HCT116 (cell line): ENCODE results near the gene PRLH. TPM values are rescaled to one million over a fixed set of nuclear protein-coding genes. Genes with fewer than 3 reads are reported as not detected.

Source experiments
- ATAC-seq: fragments of 200-7000 bp; cut with Tn5 transposase; 2 replicates; pipeline ENCODE4 v1.9.1; 2020; ENCODE audit warnings: mild to moderate bottlenecking, moderate library complexity
- BruUV-seq: library from RNA; stranded (reverse); fragments of 400-500 nt; replicated peaks from 2 replicates; lab custom pipeline; 2021; lab: Mats Ljungman, UMichigan
- CTCF ChIA-PET: fragments of 300-600 bp; sonication (Branson Sonifier 250); formaldehyde crosslinking; loops from one replicate; lab custom pipeline; 2021; ENCODE audit warnings: antibody characterized with exemption; lab: Charles Lee
- POLR2A ChIA-PET: fragments of 300-600, 350-600 bp; sonication (Branson Sonifier 250); formaldehyde crosslinking; loops from one replicate; lab custom pipeline; 2021; ENCODE audit warnings: antibody characterized with exemption; lab: Charles Lee
- RAD21 ChIA-PET, 2 experiments: fragments of 300-600 bp; sonication (Branson Sonifier 250); formaldehyde crosslinking; loops; one replicate each; lab custom pipeline; 2023; ENCODE audit warnings: low total read pairs in 2 of 2; ENCODE audit not compliant: uncharacterized antibody in 2 of 2, unreplicated experiment in 2 of 2, low non-redundant PET in 1 of 2; lab: Charles Lee
- DNase-seq: peaks from one replicate; pipeline ENCODE4 v3.0.0-alpha.2; 2010; ENCODE audit warnings: low read depth, low spot score
- H2AFZ ChIP-seq: fragments of 200-600 bp; shearing (Covaris generic), sonication (generic); 2 replicates; pipeline ENCODE4 v1.6.1; 2017; ENCODE audit warnings: low read depth, mixed run types, mixed read lengths, antibody characterized with exemption, low read length; ENCODE audit not compliant: poor library complexity, severe bottlenecking
- H3K27ac ChIP-seq: 2 replicates; pipeline ENCODE4 v1.5.1; 2012; ENCODE audit warnings: low read depth, low read length
- H3K27me3 ChIP-seq: fragments of 200-600 bp; sonication (generic); 2 replicates; pipeline ENCODE4 v1.6.1; 2016; ENCODE audit warnings: mixed run types, low read length, mixed read lengths; ENCODE audit not compliant: insufficient read depth
- H3K36me3 ChIP-seq, 2 experiments: fragments of 200-500 bp in 1 of 2; fragments of 200-600 bp in 1 of 2; sonication (Bioruptor generic) in 1 of 2; sonication (generic) in 1 of 2; 2 replicates each; pipeline versions ENCODE4 v1.5.1 to v1.6.1; 2014 to 2016; ENCODE audit warnings: low read length in 2 of 2, inconsistent platforms in 1 of 2, mixed read lengths in 1 of 2, mixed run types in 1 of 2; ENCODE audit not compliant: insufficient read depth in 2 of 2, control insufficient read depth in 1 of 2
- H3K4me1 ChIP-seq, 2 experiments: fragments of 200-600 bp in 1 of 2; sonication (generic) in 1 of 2; 2 replicates each; pipeline versions ENCODE4 v1.5.1 to v1.6.1; 2012 to 2017; ENCODE audit warnings: low read length in 2 of 2, inconsistent platforms in 1 of 2, mild to moderate bottlenecking in 1 of 2, mixed read lengths in 1 of 2, mixed run types in 1 of 2, moderate library complexity in 1 of 2; ENCODE audit not compliant: insufficient read depth in 2 of 2, control insufficient read depth in 1 of 2
- H3K4me2 ChIP-seq: fragments of 200-600 bp; sonication (generic); 2 replicates; pipeline ENCODE4 v1.6.1; 2017; ENCODE audit warnings: mixed run types, low read length, mixed read lengths
- H3K4me3 ChIP-seq, 2 experiments: fragments of 200-600 bp in 1 of 2; sonication (generic) in 1 of 2; replicated peaks in 1 of 2; 2 replicates each; pipeline ENCODE4 v1.5.1; 2011 to 2016; ENCODE audit warnings: low read length in 2 of 2, control low read depth in 1 of 2, low read depth in 1 of 2, mild to moderate bottlenecking in 1 of 2, mixed read lengths in 1 of 2, mixed run types in 1 of 2
- H3K79me2 ChIP-seq: fragments of 200-600 bp; sonication (generic); 2 replicates; pipeline ENCODE4 v1.6.1; 2017; ENCODE audit warnings: mild to moderate bottlenecking, mixed run types, low read length, moderate library complexity, mixed read lengths; ENCODE audit not compliant: insufficient read depth
- H3K9ac ChIP-seq: fragments of 200-600 bp; sonication (generic); 2 replicates; pipeline ENCODE4 v1.6.1; 2016; ENCODE audit warnings: low read length, mixed read lengths
- H3K9me2 ChIP-seq: fragments of 200-600 bp; sonication (generic), shearing (Covaris generic); 2 replicates; pipeline ENCODE4 v1.6.1; 2017; ENCODE audit warnings: mixed run types, mild to moderate bottlenecking, moderate library complexity; ENCODE audit not compliant: insufficient read depth
- H3K9me3 ChIP-seq, 2 experiments: fragments of 200-500 bp in 1 of 2; fragments of 200-600 bp in 1 of 2; sonication (Bioruptor generic) in 1 of 2; sonication (generic) in 1 of 2; 2 replicates each; pipeline ENCODE4 v1.6.1; 2014 to 2017; ENCODE audit warnings: low read length in 2 of 2, mixed read lengths in 2 of 2, inconsistent platforms in 1 of 2, low read depth in 1 of 2, mild to moderate bottlenecking in 1 of 2, mixed run types in 1 of 2, moderate library complexity in 1 of 2; ENCODE audit not compliant: control insufficient read depth in 1 of 2, insufficient read depth in 1 of 2
- H4K20me1 ChIP-seq: fragments of 200-600 bp; sonication (generic), shearing (Covaris generic); 2 replicates; pipeline ENCODE4 v1.6.1; 2017; ENCODE audit warnings: mixed run types, mild to moderate bottlenecking, moderate library complexity; ENCODE audit not compliant: insufficient read depth
- CTCF ChIP-seq, 3 experiments: fragments of 200-600 bp in 1 of 3; sonication (generic) in 1 of 3; IDR thresholded peaks in 2 of 3; conservative IDR thresholded peaks in 1 of 3; 2 replicates each; pipeline ENCODE4 v1.5.1; 2012 to 2017; ENCODE audit warnings: low read depth in 2 of 3, low read length in 2 of 3, antibody characterized with exemption in 1 of 3, borderline replicate concordance in 1 of 3, control low read depth in 1 of 3, mild to moderate bottlenecking in 1 of 3, mixed read lengths in 1 of 3, mixed run types in 1 of 3, moderate library complexity in 1 of 3; ENCODE audit not compliant: insufficient read depth in 1 of 3
- EGR1 ChIP-seq: IDR thresholded peaks from 2 replicates; pipeline ENCODE4 v1.6.1; 2012; ENCODE audit warnings: low read depth
- EZH2 ChIP-seq: fragments of 200-600 bp; sonication (generic); IDR thresholded peaks from 2 replicates; pipeline ENCODE4 v1.6.1; 2017; ENCODE audit warnings: antibody characterized with exemption, mixed run types
- EZH2phosphoT487 ChIP-seq: fragments of 200-600 bp; IDR thresholded peaks from 2 replicates; pipeline ENCODE4 v1.6.1; 2018; ENCODE audit warnings: antibody characterized with exemption, borderline replicate concordance
- JUND ChIP-seq: IDR thresholded peaks from 2 replicates; pipeline ENCODE4 v1.6.1; 2012
- MAX ChIP-seq: IDR thresholded peaks from 2 replicates; pipeline ENCODE4 v1.6.1; 2012
- POLR2AphosphoS5 ChIP-seq: IDR thresholded peaks from 2 replicates; pipeline ENCODE4 v1.6.1; 2011; ENCODE audit warnings: mild to moderate bottlenecking, low read depth, low read length, moderate library complexity
- SIN3A ChIP-seq: IDR thresholded peaks from 2 replicates; pipeline ENCODE4 v1.6.1; 2012; ENCODE audit warnings: low read depth
- SP1 ChIP-seq: IDR thresholded peaks from 2 replicates; pipeline ENCODE4 v1.6.1; 2012; ENCODE audit warnings: low read depth
- SRF ChIP-seq: IDR thresholded peaks from 2 replicates; pipeline ENCODE4 v1.6.1; 2012; ENCODE audit warnings: low read depth
- TCF7L2 ChIP-seq: IDR thresholded peaks from 2 replicates; pipeline ENCODE4 v1.7.0; 2011; ENCODE audit warnings: borderline replicate concordance, inconsistent platforms; ENCODE audit not compliant: insufficient read depth, insufficient read length; ENCODE audit errors: extremely low read depth
- YY1 ChIP-seq: IDR thresholded peaks from 2 replicates; pipeline ENCODE4 v1.6.1; 2011; ENCODE audit warnings: low read length, low read depth, moderate library complexity, mild to moderate bottlenecking; ENCODE audit not compliant: insufficient replicate concordance; ENCODE audit errors: extremely low read depth
- ZFX ChIP-seq: fragments of 450-650 bp; IDR thresholded peaks from 2 replicates; pipeline ENCODE4 v1.6.1; 2017
- intact Hi-C: fragments of 100-400 bp; cut with micrococcal nuclease; formaldehyde crosslinking; loops from 2 replicates; pipeline ENCODE4 v1.10.0; 2022
- total RNA-seq: library from RNA; stranded (reverse); gene quantifications from one replicate; pipeline ENCODE4 v1.2.1, GENCODE V29; 2021; ENCODE audit not compliant: unreplicated experiment
- TF ChIP-seq, protein P1 (sequence below): IDR thresholded peaks from 2 replicates; pipeline ENCODE4 v1.6.1; 2012
- TF ChIP-seq, protein P2 (sequence below): IDR thresholded peaks from 2 replicates; pipeline ENCODE4 v1.6.1; 2011; ENCODE audit warnings: mild to moderate bottlenecking, low read length, moderate library complexity; ENCODE audit not compliant: insufficient replicate concordance; ENCODE audit errors: extremely low read depth

The PRLH gene
- total RNA-seq, 1 experiment from 2014 or later = not detected

DNA sequence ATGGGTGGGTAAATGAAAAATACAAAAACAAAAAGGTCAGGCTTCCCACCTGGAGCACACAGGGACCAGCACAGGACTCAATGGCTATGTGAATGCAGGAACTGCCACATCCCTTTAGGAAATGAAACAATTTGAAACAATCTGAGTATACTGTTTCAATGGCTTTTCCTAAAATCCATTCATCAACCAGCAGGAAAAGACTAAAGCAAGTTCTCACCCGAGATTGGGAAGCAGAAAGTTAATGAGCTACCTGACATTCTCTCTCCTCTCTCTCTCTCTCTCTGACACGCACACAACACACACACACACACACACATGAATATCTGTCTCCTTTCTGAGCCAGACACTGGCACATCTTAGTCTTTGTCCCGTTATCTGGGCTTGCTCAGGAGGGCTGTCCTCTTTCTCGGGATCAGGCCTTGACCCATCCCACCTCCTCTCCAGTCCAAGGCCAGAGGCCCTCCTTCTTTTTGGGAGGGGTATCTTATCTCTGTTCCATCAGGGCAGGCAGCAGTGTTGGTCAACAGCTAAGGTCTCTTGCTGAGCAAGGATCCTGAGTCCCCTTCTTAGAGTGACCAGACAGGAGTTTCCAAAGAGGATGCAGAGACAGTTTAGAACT lies 49.4 kb downstream of the PRLH start (continued):
- TF ChIP-seq CTCF (IDR thresholded peaks at IDR 0.05 in 2 of 3, conservative IDR thresholded peaks at IDR 0.05 in 1 of 3; ENCODE audit: borderline replicate concordance in 1 of 3, insufficient read depth in 1 of 3, low read depth in 2 of 3, low read length in 2 of 3) (no peak), MAX (no peak), SP1 (no peak), EZH2 (no peak)
- TF ChIP-seq, protein P1, sequence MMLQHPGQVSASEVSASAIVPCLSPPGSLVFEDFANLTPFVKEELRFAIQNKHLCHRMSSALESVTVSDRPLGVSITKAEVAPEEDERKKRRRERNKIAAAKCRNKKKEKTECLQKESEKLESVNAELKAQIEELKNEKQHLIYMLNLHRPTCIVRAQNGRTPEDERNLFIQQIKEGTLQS = no peak

- CTCF ChIA-PET = no interaction called here
- DNase-seq = no peak
- H3K36me3 ChIP-seq = no peaks in the 10 kb centered on the region
- intact Hi-C loops = no loop called here
- H3K27ac ChIP-seq = no peak overlapping the region
- BruUV-seq = no TSS peak
- H3K4me3 ChIP-seq = no peak overlapping the region
- H2AFZ ChIP-seq = no peak overlapping the region
- H3K79me2 ChIP-seq = no peaks in the 10 kb centered on the region
- POLR2A ChIA-PET = no interaction called here
- H4K20me1 ChIP-seq = no peaks in the 10 kb centered on the region
- peaks cover 2 to 15% of the 10 kb centered on the region in 2 experiments; a peak in 2 of 4 replicates for H3K4me1 ChIP-seq
- no peaks in the 10 kb centered on the region for H3K9me2 ChIP-seq
- no peak overlapping the region for H3K9ac ChIP-seq
- no peak overlapping the region for H3K4me2 ChIP-seq
- ATAC-seq = no peak
- no peaks in the 10 kb centered on the region; the same call in 1 of the 2 replicates for H3K27me3 ChIP-seq
- H3K9me3 ChIP-seq = no peaks in the 10 kb centered on the region
- RAD21 ChIA-PET = interaction anchor here in 1 of 2 experiments (0.5 kb wide), 1 partner anchor 248 kb away, joined by 5 read pairs; no protein-coding TSS in a partner anchor
- TF ChIP-seq MAX (no peak), POLR2AphosphoS5 (no peak), EZH2phosphoT487 (no peak), SIN3A (no peak), CTCF (IDR thresholded peaks at IDR 0.05 in 2 of 3, conservative IDR thresholded peaks at IDR 0.05 in 1 of 3; ENCODE audit: borderline replicate concordance in 1 of 3, insufficient read depth in 1 of 3, low read depth in 2 of 3, low read length in 2 of 3) (no peak), EGR1 (no peak), YY1 (no peak), JUND (no peak), TCF7L2 (no peak), ZFX (no peak), SRF (no peak)
- TF ChIP-seq, protein P2, sequence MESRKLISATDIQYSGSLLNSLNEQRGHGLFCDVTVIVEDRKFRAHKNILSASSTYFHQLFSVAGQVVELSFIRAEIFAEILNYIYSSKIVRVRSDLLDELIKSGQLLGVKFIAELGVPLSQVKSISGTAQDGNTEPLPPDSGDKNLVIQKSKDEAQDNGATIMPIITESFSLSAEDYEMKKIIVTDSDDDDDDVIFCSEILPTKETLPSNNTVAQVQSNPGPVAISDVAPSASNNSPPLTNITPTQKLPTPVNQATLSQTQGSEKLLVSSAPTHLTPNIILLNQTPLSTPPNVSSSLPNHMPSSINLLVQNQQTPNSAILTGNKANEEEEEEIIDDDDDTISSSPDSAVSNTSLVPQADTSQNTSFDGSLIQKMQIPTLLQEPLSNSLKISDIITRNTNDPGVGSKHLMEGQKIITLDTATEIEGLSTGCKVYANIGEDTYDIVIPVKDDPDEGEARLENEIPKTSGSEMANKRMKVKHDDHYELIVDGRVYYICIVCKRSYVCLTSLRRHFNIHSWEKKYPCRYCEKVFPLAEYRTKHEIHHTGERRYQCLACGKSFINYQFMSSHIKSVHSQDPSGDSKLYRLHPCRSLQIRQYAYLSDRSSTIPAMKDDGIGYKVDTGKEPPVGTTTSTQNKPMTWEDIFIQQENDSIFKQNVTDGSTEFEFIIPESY = no peak
These were observed 50.0 kb downstream of the PRLH start for GRCh38 chr2:237616373-237616733.
